Hepatocyte (in vitro differentiated cells): ENCODE measurements around the gene HNRNPR.

Experiments
- EZH2 ChIP-seq: fragments of 200-600 bp; sonication (generic); IDR thresholded peaks from 2 replicates; pipeline ENCODE4 v1.6.1; 2016; ENCODE audit warnings: antibody characterized with exemption, mild to moderate bottlenecking, borderline replicate concordance
- EZH2phosphoT487 ChIP-seq: fragments of 200-600 bp; sonication (generic); IDR thresholded peaks from one replicate; pipeline ENCODE4 v1.6.1; 2018; ENCODE audit warnings: antibody characterized with exemption, mild to moderate bottlenecking, low read depth, moderate library complexity; ENCODE audit not compliant: unreplicated experiment, severe bottlenecking
- TF ChIP-seq, protein P1 (sequence below): fragments of 200-600 bp; sonication (generic); IDR thresholded peaks from 2 replicates; pipeline ENCODE4 v1.5.1; 2016; ENCODE audit warnings: antibody characterized with exemption, mild to moderate bottlenecking; ENCODE audit not compliant: poor library complexity

DNA sequence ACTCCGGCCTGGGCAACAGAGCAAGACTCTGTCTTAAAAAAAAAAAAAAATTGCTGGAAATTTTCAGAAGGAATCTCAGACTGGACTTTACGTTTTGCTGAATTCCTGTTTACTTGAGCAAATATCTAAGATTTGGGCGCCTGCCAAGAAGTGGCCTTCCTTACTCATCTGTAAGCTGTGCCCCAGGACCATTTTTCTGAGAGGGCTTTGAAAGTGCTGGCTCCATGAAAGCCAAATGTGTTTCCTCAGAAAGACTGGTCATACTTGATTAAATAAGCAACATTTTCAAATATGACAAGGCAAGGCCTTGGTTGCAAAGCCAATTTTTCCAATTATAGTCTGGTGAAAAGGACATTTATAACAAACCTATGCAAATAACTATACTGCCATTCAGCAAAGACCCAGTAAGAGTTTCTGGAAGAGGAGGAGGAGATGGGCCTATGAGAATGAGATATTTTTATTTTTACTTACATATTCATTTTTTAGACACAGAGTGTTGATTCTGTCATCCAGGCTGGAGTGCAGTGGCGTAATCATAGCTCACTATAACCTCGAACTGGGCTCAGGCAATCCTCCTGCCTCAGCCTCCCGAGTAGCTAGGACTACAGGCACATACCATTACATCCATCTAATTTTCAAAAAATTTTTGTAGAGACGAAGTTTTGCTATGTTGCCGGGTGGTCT lies 70.5 kb downstream of the HNRNPR start:
- TF ChIP-seq, protein P1, sequence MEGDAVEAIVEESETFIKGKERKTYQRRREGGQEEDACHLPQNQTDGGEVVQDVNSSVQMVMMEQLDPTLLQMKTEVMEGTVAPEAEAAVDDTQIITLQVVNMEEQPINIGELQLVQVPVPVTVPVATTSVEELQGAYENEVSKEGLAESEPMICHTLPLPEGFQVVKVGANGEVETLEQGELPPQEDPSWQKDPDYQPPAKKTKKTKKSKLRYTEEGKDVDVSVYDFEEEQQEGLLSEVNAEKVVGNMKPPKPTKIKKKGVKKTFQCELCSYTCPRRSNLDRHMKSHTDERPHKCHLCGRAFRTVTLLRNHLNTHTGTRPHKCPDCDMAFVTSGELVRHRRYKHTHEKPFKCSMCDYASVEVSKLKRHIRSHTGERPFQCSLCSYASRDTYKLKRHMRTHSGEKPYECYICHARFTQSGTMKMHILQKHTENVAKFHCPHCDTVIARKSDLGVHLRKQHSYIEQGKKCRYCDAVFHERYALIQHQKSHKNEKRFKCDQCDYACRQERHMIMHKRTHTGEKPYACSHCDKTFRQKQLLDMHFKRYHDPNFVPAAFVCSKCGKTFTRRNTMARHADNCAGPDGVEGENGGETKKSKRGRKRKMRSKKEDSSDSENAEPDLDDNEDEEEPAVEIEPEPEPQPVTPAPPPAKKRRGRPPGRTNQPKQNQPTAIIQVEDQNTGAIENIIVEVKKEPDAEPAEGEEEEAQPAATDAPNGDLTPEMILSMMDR, result no peak
- TF ChIP-seq EZH2 (no peak), EZH2phosphoT487 (no peak)
